GM19463 (cell line): ENCODE data around the gene SCGB3A2.

Experiments used
- ATAC-seq: cut with Tn5 transposase; IDR thresholded peaks from one replicate; pipeline ENCODE4 v1.9.1; 2021; ENCODE audit warnings: mild to moderate bottlenecking, moderate library complexity; ENCODE audit not compliant: unreplicated experiment

The SCGB3A2 gene

GRCh38 chr5:147902609-147903115, 24.2 kb downstream of the SCGB3A2 start:
- ATAC-seq = no peak

- no peak for ATAC-seq
Observed at GRCh38 chr5:147904110-147904509, 25.6 kb downstream of the SCGB3A2 start.

- ATAC-seq = no peak
Observed at GRCh38 chr5:147906326-147907095, 28.0 kb downstream of the SCGB3A2 start, which contains the start of gene C5orf46. C5orf46 (minus strand) TSS chr5:147906538; CDS start chr5:147906501, 37 bp downstream.

- ATAC-seq = no peak
Observed at GRCh38 chr5:147911427-147911826, 32.9 kb downstream of the SCGB3A2 start.

- ATAC-seq = no peak
Observed at GRCh38 chr5:147912011-147912410, 33.5 kb downstream of the SCGB3A2 start.

GRCh38 chr5:147913786-147914185, 35.3 kb downstream of the SCGB3A2 start:
- no peak for ATAC-seq

GRCh38 chr5:147918101-147918685, 39.7 kb downstream of the SCGB3A2 start:
- ATAC-seq = no peak

- no peak for ATAC-seq
Observed at GRCh38 chr5:147918899-147919298, 40.4 kb downstream of the SCGB3A2 start.

- no peak for ATAC-seq
Observed at GRCh38 chr5:147920420-147921030, 42.0 kb downstream of the SCGB3A2 start.

GRCh38 chr5:147921136-147921535, 42.6 kb downstream of the SCGB3A2 start:
- ATAC-seq = no peak

- no peak for ATAC-seq
Observed at GRCh38 chr5:147925020-147925419, 46.5 kb downstream of the SCGB3A2 start.

GRCh38 chr5:147927901-147928300, 49.4 kb downstream of the SCGB3A2 start:
- no peak for ATAC-seq

GRCh38 chr5:147930769-147931168, 52.3 kb downstream of the SCGB3A2 start:
- ATAC-seq = peak; percentile 61
